DOHH2 (cell line): ENCODE results near the gene ISOC2.

Experiments used
- EZH2phosphoT487 ChIP-seq: fragments of 200-600 bp; sonication (generic); IDR thresholded peaks from 2 replicates; pipeline ENCODE4 v1.6.1; 2017; ENCODE audit warnings: borderline replicate concordance, mild to moderate bottlenecking, antibody characterized with exemption, low read length, moderate library complexity, mixed read lengths
- TF ChIP-seq, protein P1 (sequence below): fragments of 200-600 bp; sonication (generic); IDR thresholded peaks from one replicate; pipeline ENCODE4 v1.5.1; 2014; ENCODE audit warnings: antibody characterized with exemption, mild to moderate bottlenecking, low read depth, low read length; ENCODE audit not compliant: poor library complexity, severe bottlenecking

DNA sequence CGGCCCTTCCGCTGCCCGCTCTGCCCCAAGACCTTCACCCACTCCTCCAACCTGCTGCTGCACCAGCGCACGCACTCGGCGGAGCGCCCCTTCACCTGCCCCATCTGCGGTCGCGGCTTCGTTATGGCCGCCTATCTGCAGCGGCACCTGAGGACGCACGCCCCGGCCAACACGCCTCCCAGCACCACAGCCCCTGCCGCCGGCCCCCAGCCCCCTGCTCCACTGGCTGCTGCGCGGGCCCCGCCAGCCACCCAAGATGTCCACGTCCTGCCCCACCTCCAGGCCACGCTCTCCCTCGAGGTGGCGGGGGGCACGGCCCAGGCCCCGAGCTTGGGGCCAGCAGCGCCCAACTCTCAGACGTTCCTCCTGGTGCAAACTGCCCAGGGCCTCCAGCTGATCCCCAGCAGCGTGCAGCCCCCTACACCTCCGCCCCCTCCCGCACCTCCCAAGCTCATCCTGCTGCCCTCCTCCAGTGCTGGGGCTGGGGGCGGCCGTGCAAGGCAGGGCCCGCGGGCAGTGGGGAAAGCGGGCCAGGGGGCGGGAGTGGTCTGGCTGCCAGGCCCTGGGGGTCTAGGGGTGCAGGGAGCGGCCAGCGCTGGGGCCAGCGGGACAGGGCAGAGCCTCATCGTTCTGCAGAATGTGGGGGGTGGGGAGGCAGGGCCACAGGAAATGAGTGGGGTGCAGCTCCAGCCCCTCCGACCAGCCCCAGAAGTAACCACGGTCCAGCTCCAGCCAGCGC lies 21.7 kb upstream of the ISOC2 start:
- TF ChIP-seq, protein P1, sequence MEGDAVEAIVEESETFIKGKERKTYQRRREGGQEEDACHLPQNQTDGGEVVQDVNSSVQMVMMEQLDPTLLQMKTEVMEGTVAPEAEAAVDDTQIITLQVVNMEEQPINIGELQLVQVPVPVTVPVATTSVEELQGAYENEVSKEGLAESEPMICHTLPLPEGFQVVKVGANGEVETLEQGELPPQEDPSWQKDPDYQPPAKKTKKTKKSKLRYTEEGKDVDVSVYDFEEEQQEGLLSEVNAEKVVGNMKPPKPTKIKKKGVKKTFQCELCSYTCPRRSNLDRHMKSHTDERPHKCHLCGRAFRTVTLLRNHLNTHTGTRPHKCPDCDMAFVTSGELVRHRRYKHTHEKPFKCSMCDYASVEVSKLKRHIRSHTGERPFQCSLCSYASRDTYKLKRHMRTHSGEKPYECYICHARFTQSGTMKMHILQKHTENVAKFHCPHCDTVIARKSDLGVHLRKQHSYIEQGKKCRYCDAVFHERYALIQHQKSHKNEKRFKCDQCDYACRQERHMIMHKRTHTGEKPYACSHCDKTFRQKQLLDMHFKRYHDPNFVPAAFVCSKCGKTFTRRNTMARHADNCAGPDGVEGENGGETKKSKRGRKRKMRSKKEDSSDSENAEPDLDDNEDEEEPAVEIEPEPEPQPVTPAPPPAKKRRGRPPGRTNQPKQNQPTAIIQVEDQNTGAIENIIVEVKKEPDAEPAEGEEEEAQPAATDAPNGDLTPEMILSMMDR = no peak
- no peak for TF ChIP-seq EZH2phosphoT487
